Loucy (cell line): ENCODE measurements around the gene C1QTNF1.

Source experiments
- CTCF ChIP-seq: fragments of 200-600 bp; sonication (generic); conservative IDR thresholded peaks from 2 replicates; pipeline ENCODE4 v1.5.1; 2014; ENCODE audit warnings: mild to moderate bottlenecking, antibody characterized with exemption, low read length
- EZH2phosphoT487 ChIP-seq: fragments of 200-600 bp; IDR thresholded peaks from 2 replicates; pipeline ENCODE4 v1.6.1; 2018; ENCODE audit warnings: antibody characterized with exemption, mild to moderate bottlenecking, moderate library complexity, borderline replicate concordance

- TF ChIP-seq CTCF (peak; percentile 37; the same call in 1 of the 2 replicates), EZH2phosphoT487 (no peak)
These were observed 37.8 kb upstream of the C1QTNF1 start for GRCh38 chr17:78986048-78986648.
